ENCODE measurements around the gene FOXF2. TPM values are rescaled to one million over a fixed set of nuclear protein-coding genes. Genes with fewer than 3 reads are reported as not detected.

Gene FOXF2
- total RNA-seq, 4 donors from 2014 or later, result 0.34 to 12.4 (median 4.0) TPM

DNA sequence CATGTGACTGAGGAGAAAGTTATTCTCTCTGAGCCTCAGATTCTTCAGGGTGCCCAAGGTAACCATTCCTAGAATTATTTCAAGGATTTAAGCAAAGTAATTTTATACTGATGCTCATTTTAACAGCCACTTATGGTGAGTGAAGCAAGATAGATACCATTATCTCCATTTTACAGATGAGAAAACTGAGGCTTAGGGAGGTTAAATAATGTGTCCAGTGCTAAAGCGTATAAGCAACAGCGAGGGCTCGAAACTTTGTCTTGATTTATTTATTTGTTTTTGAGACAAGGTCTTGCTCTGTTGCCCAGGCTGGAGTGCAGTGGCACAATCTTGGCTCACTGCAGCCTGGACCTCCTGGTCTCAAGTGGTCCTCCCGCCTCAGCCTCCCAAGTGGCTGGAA lies 53.6 kb downstream of the FOXF2 start:
- DNase-seq, result no peak
- H3K27ac ChIP-seq, result no peak overlapping the region
- peaks cover 0 to 19% (median 0%) of the 10 kb centered on the region in 4 donors for H3K27me3 ChIP-seq
- intact Hi-C loops (cut with DNase I), result no loop called here
- H3K4me1 ChIP-seq, result no peaks in the 10 kb centered on the region
- WGBS, 2 donors, result 39 to 65% methylated on average over 4 of the region's 4 CpGs
- no peaks in the 10 kb centered on the region for H3K9me3 ChIP-seq
- TF ChIP-seq CTCF (IDR thresholded peaks at IDR 0.05), result no peak
- no peak for TF ChIP-seq POLR2A (IDR thresholded peaks at IDR 0.05)
- no peaks in the 10 kb centered on the region for H3K36me3 ChIP-seq
- H3K4me3 ChIP-seq, result no peak overlapping the region

Small RNA genes lying within 50 kb of the gene (small RNA-seq; reads per million reads assigned to genes)
- 0 reads per million in 4 donors for gene MIR6720

Other genes with a start within 250 kb of the FOXF2 start
- gene FOXQ1, start 77.5 kb upstream of the FOXF2 start, total RNA-seq, result 10 to 100 TPM in 3 of 4 donors, 1 to 10 TPM in 1; 8.1 to 13.0 (median 10.7) TPM
- 1 to 10 TPM; 2.2 to 6.0 (median 3.4) TPM for gene FOXC1, start 220.3 kb downstream of the FOXF2 start, total RNA-seq

Data from esophagus squamous epithelium (tissue), 5 donors.